ENCODE results near the gene SLC13A2.

The SLC13A2 gene

GRCh38 chr17:28523876-28524275 lies 50.4 kb downstream of the SLC13A2 start:
- H3K4me3 ChIP-seq (replicated peaks; ENCODE audit: low read depth, low read length), result no peak overlapping the region
- no peak for TF ChIP-seq CTCF (IDR thresholded peaks at IDR 0.05; ENCODE audit: insufficient read depth, low read length, poor library complexity, severe bottlenecking)
- DNase-seq (ENCODE audit: extremely low read depth, insufficient read length), result no peak
- no peaks in the 10 kb centered on the region for H3K36me3 ChIP-seq (ENCODE audit: control insufficient read depth, insufficient read depth, low read length)
- H3K27me3 ChIP-seq (replicated peaks; ENCODE audit: control insufficient read depth, insufficient read depth, low read length), result no peaks in the 10 kb centered on the region

- no peak for DNase-seq (ENCODE audit: extremely low read depth, insufficient read length)
- TF ChIP-seq CTCF (IDR thresholded peaks at IDR 0.05; ENCODE audit: insufficient read depth, low read length, poor library complexity, severe bottlenecking), result no peak
- Histone ChIP-seq H3K27me3 (replicated peaks; ENCODE audit: control insufficient read depth, insufficient read depth, low read length) (no peaks in the 10 kb centered on the region), H3K36me3 (ENCODE audit: control insufficient read depth, insufficient read depth, low read length) (no peaks in the 10 kb centered on the region), H3K4me3 (replicated peaks; ENCODE audit: low read depth, low read length) (no peak overlapping the region)
These were observed 51.3 kb downstream of the SLC13A2 start for GRCh38 chr17:28524476-28525424.

GRCh38 chr17:28526381-28526780 lies 52.9 kb downstream of the SLC13A2 start:
- H3K4me3 ChIP-seq (replicated peaks; ENCODE audit: low read depth, low read length), result no peak overlapping the region
- H3K27me3 ChIP-seq (replicated peaks; ENCODE audit: control insufficient read depth, insufficient read depth, low read length), result no peaks in the 10 kb centered on the region
- no peak for TF ChIP-seq CTCF (IDR thresholded peaks at IDR 0.05; ENCODE audit: insufficient read depth, low read length, poor library complexity, severe bottlenecking)

GRCh38 chr17:28527181-28527681 lies 53.8 kb downstream of the SLC13A2 start:
- Histone ChIP-seq H3K4me3 (replicated peaks; ENCODE audit: low read depth, low read length) (no peak overlapping the region), H3K27me3 (replicated peaks; ENCODE audit: control insufficient read depth, insufficient read depth, low read length) (no peaks in the 10 kb centered on the region; the same call in 1 of the 2 replicates)
- DNase-seq (ENCODE audit: extremely low read depth, insufficient read length), result no peak

More at GRCh38 chr17:28526381-28526780, 52.9 kb downstream of the SLC13A2 start:
- no peak for DNase-seq (ENCODE audit: extremely low read depth, insufficient read length)
- no peaks in the 10 kb centered on the region for H3K36me3 ChIP-seq (ENCODE audit: control insufficient read depth, insufficient read depth, low read length)

GRCh38 chr17:28527859-28528258 lies 54.4 kb downstream of the SLC13A2 start:
- Histone ChIP-seq H3K4me3 (replicated peaks; ENCODE audit: low read depth, low read length) (no peak overlapping the region), H3K36me3 (ENCODE audit: control insufficient read depth, insufficient read depth, low read length) (no peaks in the 10 kb centered on the region), H3K27me3 (replicated peaks; ENCODE audit: control insufficient read depth, insufficient read depth, low read length) (no peaks in the 10 kb centered on the region; the same call in 1 of the 2 replicates)
- TF ChIP-seq CTCF (IDR thresholded peaks at IDR 0.05; ENCODE audit: insufficient read depth, low read length, poor library complexity, severe bottlenecking), result no peak
- no peak for DNase-seq (ENCODE audit: extremely low read depth, insufficient read length)

More at GRCh38 chr17:28527181-28527681, 53.8 kb downstream of the SLC13A2 start:
- TF ChIP-seq CTCF (IDR thresholded peaks at IDR 0.05; ENCODE audit: insufficient read depth, low read length, poor library complexity, severe bottlenecking), result no peak
- H3K36me3 ChIP-seq (ENCODE audit: control insufficient read depth, insufficient read depth, low read length), result no peaks in the 10 kb centered on the region

Data from GM06990 (cell line).